ENCODE results near the gene ARL8B.

GRCh38 chr3:5205165-5205941 lies 83.3 kb downstream of the ARL8B start:
- no peak for TF ChIP-seq EZH2 (IDR thresholded peaks at IDR 0.05)
- TF ChIP-seq POLR2AphosphoS5 (IDR thresholded peaks at IDR 0.05; ENCODE audit: borderline replicate concordance, low read depth, low read length), result no peak

Measured in SK-N-MC (cell line).